Left cardiac atrium (tissue), 4 donors: ENCODE measurements around the gene VASN. TPM values are rescaled to one million over a fixed set of nuclear protein-coding genes. Genes with fewer than 3 reads are reported as not detected.
A peak's percentile ranks its signal among the peaks of the same experiment; 100 is the strongest.
"Not testable (repeated sequence)": the region's sequence is repeated elsewhere in the genome, so short reads cannot be mapped to it uniquely, and the experiment has no call there.

Experiments
- ATAC-seq, 2 donors: fragments of 200-7000 bp; cut with Tn5 transposase; one replicate each; pipeline ENCODE4 v1.9.1; 2020; ENCODE audit warnings: mild to moderate bottlenecking in 2 of 2, moderate library complexity in 2 of 2
- DNase-seq: peaks from one replicate; pipeline ENCODE4 v3.0.0-alpha.2; 2020
- intact Hi-C, 2 donors: fragments of 100-400 bp; cut with DNase I; formaldehyde crosslinking; loops; one replicate each; pipeline versions ENCODE4 v1.14.1 to v1.15.1; 2022 to 2023
- long read RNA-seq: library from polyadenylated mRNA; unstranded; transcript quantifications from one replicate; pipeline ENCODE4 v2.0.0, GENCODE V29; 2021
- total RNA-seq, 2 donors: library from RNA; stranded (reverse); fragmentation: NEBNext Ultra II Directional; extraction: Animal tissue kit (Norgen Biotek cat#: 25700); gene quantifications; one replicate each; pipeline ENCODE4 v1.2.1, GENCODE V29; 2021
- donor health status: DM: no; HTN: yes; CAD: no.
- donor health status: DM: no; HTN: yes; CAD: no; lungs with severe emphysema.
- donor health status: DM: yes; HTN: yes; CAD: no.
- donor health status: Dilated cardiomyopathy.

Gene VASN
- 10 to 100 TPM; 10.6 to 20.0 TPM for total RNA-seq
- long read RNA-seq, transcript VASN-201 (2 exons, 2,806 nt) = major isoform, 24 of 58 reads
- long read RNA-seq, partial matches to known transcripts = 33 of 58 reads
- long read RNA-seq, other reads (novel, unspliced or antisense) = 1 of 58 reads

DNA sequence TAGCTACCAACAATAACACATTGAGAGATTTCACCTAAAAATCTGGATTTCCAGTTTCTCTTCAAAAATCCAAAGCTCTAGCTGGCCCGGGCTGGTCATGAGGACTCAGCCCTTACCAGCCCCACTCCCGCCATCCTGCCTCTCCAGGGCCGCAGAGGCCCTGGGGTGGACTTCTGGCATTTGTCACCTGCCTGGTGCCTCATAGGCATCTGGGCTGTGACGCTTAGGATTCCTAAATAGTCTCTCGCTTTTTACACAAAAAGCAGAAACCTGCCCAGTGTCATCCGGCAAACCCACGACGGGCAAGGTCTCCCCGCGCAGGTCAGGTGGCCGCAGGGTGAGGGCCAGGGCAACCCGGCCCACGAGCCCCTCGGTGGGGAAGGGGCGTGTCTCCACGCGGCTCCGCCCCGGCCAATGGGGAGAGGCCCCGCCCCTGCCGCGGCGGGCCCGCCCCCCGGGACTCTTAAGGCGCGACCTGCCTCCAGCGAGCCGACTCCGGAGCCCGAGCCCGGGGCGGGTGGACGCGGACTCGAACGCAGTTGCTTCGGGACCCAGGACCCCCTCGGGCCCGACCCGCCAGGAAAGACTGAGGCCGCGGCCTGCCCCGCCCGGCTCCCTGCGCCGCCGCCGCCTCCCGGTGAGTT is at the start of gene VASN:
TSS of gene VASN (plus strand) at position 492 of the 644 bp plus-strand sequence. CDS start 9,030 bp downstream, outside the sequence.
- peak; percentile 65 to 76 for ATAC-seq
- intact Hi-C loops = no loop called here

DNA sequence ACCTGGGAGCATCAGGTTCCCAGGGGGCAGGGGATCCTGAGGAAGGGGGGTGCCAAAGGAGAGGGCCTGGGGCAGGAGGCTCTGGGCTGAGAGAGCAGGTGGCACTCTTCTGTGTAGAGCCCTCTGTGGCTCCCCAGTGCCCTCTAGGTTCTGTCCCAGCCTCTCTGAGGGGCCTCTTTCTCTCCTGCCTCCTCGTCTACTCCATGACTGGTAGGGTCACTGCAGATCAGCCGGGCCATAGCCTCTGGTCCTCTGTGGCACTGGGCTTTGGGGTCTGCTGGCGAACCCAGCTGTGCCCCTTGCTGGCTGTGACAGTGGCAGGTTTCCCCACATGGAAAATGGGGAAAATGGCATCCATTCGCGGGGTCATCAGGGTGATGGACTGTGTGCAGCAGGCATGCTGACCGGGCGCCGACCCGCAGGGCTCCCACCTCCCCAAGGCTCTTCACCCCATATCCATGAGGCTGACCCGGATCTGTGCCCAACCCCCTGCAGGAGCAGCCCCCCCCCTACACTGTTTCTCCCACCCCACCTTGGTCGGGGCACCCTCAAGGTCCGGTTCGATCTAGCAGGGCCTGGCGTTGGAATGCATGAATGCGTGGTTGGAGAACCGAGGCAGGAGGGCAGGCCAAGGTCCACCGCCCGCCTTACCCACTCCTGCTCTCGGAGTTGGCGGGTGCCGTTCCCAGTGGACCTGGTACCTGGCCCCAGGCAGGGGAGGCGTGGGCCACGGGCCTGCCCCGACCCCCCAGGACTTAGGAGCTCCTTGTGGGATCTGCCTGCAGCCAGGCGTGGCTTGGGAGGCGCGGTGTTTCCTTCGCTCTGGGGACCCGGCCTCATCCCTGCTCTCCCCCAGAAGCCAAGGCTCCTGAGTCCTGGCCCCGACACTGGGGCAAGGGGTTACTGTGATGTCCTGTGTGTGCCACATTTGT is 49.3 kb upstream of the VASN start:
- ATAC-seq = no peak
- intact Hi-C loops = no loop called here
- DNase-seq = no peak

More for the DNA sequence above, at the start of gene VASN:
- DNase-seq = peak; percentile 83

DNA sequence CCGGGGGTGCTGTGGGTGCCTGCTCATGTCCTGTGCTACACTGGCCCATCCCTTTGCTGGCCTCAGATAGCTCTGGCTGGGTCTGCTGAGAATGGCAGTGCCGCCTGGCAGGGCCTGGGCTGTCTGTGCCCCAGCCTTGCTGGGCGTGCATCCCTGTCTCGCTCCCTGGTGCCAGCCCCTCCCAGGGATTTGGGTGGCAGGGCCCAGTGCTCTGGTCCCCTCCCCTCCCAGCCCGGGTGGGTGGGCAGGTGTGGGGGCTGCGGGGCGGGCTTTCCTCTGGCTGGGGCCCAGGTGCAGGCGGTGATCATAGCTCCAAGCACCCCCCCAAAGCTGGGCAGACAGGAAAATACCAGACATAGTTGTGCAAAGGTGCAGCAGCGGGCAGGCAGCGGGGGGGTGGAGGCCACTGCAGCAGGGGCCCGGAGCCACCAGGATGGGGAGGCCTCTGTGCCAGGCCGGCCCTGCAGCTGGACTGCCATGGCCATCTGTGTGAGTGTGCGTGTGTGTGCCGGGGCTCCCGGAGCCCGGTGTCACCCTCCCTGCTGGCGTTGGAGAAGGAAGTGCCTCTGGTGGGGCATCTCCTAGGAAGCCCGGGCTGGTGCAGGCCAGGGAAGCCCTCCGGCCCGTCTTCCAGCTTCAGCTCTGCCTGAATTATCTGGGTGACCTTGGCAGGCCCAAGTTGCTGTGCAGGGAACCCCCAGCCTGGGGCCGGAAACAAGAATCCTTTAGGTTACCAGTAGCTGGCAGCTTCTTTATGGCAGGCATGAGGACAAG is 48.4 kb upstream of the VASN start:
- DNase-seq = no peak
- peak; percentile 5 to 36 for ATAC-seq
- intact Hi-C loops = no loop called here

DNA sequence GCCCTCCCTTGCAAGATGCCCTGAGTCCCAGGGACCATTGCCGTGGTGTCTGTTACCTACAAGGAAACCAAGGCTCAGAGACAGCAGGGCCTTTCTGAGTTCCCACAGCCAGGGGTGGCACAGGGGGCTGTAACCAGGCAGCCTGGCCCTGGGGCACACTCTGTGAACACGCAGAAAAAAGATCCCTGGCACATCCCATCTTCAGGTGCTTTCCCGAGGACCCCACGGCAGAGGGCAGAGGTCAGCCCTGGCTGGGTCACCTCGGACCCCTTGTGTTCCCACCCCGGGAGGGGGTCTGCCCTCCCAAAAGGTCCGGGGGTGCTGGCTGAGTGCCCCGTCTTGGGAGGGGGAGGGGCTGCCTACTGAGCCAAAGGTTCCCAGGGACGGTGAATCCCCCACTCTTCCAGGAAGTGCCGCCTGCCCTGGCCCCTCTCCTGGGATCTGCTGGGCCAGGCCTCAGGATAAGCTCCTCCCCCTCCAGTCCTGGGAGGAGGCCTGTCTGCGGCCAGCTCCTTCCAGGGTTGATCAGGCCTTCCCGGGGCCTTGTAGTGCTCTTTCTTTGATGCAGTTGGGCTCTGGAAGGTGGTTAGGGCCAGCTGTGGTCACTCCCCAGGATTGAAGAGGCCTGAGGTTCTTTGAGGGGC is 47.7 kb upstream of the VASN start:
- DNase-seq (peak; percentile 75), ATAC-seq (peak; percentile 60 to 62)
- intact Hi-C loops = no loop called here

DNA sequence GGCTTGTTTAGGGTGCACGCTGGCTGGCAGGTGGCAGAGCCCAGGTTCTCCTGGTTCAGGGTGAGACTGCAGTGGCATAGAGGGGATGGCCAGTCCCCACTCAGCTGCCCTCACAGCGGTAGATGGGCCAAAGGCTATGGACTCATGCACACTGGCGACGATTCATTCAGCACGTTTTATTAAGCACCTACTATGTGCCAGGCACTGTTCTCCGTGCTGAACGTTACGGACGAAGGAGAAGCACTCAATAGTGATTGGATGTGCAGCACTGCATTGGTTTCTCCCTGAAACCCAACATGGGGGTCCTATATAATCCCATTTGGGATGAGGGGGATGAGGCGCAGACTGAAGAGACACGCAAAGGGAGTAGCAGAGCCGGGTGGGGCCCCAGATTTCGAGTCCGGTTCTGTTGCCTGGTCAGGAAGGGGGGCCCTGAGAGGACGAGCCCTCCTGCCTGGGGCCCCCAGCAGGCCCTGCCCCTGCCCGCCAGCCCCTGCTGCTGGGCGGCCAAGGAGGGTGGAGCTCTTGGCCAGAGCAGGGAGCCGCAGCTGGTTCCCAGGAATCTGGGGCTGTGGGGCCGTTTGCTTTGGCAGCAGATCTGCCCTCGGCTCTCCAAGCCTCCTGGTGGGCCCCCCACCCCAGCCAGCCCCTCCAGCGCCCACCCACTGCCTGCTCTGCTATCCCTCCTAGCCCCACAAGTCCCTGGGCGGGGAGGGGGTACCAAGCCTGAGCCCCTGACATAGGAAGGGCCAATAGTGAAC is 47.0 kb upstream of the VASN start:
- ATAC-seq (peak in 1 of 2 donors; percentile 2), DNase-seq (no peak)
- intact Hi-C loops = loop anchor here in 1 of 2 donors (5.0 kb wide), 1 partner anchor 32 kb away; no protein-coding TSS in a partner anchor

- no peak for ATAC-seq
- no peak for DNase-seq
- intact Hi-C loops = loop anchor here in 1 of 2 donors (5.0 kb wide), 1 partner anchor 33 kb away; no protein-coding TSS in a partner anchor
Measured at GRCh38 chr16:4325253-4325758, 46.3 kb upstream of the VASN start.

GRCh38 chr16:4327386-4328045 is 44.1 kb upstream of the VASN start:
- intact Hi-C loops = loop anchor here in 1 of 2 donors (5.0 kb wide), 1 partner anchor 35 kb away; no protein-coding TSS in a partner anchor
- peak; percentile 1 for ATAC-seq

DNA sequence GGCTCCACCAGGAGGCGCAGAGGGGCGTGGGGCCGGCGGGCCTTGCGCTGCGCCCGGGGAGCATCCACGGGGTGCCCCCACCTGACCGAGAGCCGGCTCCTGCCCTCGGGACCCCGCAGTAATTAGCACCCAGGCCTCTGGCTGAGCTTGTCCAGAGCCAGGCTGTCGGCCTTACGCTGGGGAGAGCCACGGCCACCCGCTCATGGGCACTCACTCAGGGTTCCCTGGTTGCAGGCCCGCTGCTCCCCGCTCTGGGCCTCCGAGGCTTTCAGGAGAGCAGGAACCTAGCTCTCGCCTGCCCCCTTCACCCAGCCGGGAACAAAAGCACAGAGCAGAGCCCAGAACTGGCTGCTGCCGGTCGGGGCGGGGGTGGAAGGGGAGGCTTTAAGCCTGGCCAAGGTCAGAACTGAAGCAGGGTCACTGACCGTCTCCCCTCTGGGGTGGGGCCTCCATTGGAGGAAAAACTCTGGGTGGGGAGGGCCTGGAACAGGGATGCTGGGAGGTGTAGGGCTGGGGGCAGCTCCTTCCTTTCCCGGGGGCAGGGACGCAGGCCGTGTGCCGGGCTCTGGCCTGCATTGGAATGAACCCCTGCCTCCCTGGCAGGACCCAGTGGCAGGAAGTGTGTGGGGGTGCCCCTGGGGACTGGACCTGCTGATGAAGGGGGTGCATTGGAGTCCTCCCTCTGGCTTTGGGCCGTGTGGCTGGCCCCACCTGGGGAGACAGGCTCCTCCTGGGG is 43.4 kb upstream of the VASN start:
- intact Hi-C loops = loop anchor here in 1 of 2 donors (5.0 kb wide), 1 partner anchor 36 kb away; no protein-coding TSS in a partner anchor
- ATAC-seq (peak; percentile 79), DNase-seq (peak; percentile 87)

More at GRCh38 chr16:4327386-4328045, 44.1 kb upstream of the VASN start:
- DNase-seq = no peak

DNA sequence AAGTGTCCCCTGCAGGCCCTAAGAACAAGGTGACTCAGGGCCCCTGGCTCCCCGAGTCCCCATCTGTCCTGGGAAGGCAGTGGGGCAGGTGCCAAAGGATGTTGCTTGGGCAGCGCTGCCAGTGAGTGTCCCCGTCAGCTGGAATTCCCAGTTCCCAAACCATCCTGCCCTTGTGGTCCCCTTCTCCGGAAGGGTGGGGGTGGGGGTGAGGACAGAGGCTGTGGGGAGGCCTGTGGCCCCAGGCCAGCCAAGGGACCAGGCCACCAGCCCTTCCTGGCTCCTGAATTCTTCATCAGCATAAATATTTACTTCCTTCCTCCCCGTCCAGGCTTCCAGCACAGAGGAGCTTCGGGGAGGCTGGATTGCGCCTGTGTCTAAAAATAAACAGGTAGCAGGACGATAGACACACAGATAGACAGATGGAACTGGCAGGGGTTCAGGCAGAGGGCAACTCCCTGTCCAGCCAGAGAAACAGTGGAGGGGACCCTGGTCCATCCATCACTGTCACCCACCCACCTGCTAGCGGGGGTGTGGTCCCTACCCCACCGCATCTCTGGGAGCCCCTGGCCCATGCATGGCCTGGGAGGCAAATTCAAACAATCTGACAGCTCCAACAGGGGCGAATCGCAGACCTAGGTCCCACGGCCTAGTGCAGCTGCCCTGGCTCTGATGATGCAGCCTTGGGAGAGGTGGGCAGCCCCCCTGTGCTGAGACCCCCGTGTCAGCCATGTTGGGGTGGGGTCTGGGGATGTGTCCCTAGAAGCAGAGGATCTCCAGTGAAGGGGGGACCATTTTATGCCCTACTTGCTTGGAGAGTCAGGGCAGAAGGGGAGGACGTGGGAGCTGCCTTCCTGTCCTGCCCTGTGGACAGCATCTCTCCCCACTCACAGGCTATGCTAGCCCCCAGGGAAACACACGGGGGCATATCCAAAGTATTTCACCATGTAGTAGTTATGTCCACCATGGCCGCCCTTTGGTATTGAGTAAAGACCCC is 42.6 kb upstream of the VASN start:
- DNase-seq (peak; percentile 67), ATAC-seq (peak; percentile 16 to 41)
- intact Hi-C loops = loop anchor here in 1 of 2 donors (5.0 kb wide), 1 partner anchor 37 kb away; no protein-coding TSS in a partner anchor

DNA sequence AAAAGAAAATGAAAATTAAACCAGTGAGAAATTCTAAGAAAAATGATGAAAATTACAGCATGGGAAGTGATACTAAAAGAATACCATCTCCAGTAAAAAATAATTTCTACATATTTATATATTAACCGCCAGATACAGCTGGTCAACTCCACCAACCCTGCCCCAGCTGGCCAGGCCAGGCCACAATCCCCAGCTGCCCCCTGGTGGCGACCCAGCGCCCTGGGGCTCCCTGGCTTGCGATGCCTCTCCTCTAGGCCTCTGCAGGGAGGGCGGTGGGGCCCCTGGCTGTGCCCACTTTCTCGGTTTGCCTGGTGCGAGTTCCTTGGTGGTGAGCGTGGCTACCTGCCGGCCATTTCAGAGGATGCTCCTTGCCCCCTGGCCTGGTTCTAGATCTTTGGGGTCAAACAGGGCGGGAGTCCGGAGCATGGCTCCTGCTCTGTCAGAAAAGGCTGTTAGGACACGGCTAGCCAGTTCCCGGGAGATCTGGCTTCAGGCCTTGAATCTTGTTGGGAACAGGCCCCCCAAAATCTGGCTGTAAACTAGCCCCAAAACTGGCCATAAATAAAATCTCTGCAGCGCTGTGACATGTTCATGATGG is 41.3 kb upstream of the VASN start:
- ATAC-seq = peak; percentile 63 to 64
- intact Hi-C loops = loop anchor here (2.0 to 10.0 kb wide), 2 partner anchors 42 to 136 kb away; no protein-coding TSS in a partner anchor
- peak; percentile 85 for DNase-seq

GRCh38 chr16:4332083-4332482 is 39.6 kb upstream of the VASN start:
- no peak for DNase-seq
- intact Hi-C loops = loop anchor here in 1 of 2 donors (10.0 kb wide), 1 partner anchor 137 kb away; no protein-coding TSS in a partner anchor
- no peak for ATAC-seq

GRCh38 chr16:4332623-4333307 is 38.9 kb upstream of the VASN start:
- DNase-seq (no peak), ATAC-seq (no peak)
- intact Hi-C loops = loop anchor here in 1 of 2 donors (10.0 kb wide), 1 partner anchor 138 kb away; no protein-coding TSS in a partner anchor

DNA sequence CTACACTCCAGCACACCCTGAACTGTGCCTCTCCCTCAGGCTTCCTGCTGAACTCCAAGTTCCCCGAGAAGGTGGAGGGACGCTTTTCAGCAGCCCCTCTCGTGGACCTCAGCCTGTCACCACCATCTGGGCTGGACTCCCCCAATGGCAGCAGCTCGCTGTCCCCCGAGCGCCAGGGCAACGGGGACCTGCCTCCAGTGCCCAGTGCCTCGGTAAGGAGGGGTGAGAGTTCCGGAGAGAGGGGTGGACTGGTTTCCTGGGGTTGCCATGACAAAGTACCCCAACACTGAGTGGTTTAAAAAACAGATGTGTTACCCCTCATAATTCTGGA is 38.4 kb upstream of the VASN start:
- intact Hi-C loops = loop anchor here in 1 of 2 donors (10.0 kb wide), 1 partner anchor 138 kb away; no protein-coding TSS in a partner anchor
- DNase-seq (no peak), ATAC-seq (no peak)

DNA sequence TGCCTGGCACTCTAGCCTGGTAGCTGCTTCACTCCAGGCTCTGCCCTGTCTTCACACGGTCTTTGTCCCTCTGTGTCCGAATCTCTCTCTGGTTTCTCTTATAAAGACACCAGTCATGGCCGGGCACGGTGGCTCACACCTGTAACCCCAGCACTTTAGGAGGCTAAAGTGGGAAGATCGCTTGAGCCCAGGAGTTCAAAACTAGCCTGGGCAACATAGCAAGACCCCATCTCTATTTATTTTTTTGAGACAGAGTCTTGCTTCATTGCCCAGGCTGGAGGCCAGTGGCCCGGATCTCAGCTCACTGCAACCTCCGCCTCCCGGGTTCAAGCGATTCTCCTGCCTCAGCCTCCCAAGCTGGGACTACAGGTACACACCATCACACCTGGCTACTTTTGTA is 37.9 kb upstream of the VASN start:
- ATAC-seq, DNase-seq: not testable (repeated sequence)
- intact Hi-C loops = loop anchor here in 1 of 2 donors (10.0 kb wide), 1 partner anchor 139 kb away; no protein-coding TSS in a partner anchor
